SK-N-SH treated with all-trans-retinoic acid at 6 μM for 48 hours (cell line): ENCODE data around the gene STXBP5.

Source experiments
- ATAC-seq: fragments of 200-7000 bp; cut with Tn5 transposase; 3 replicates; pipeline ENCODE4 v1.9.1; 2020; ENCODE audit warnings: mild to moderate bottlenecking, moderate library complexity
- ARNTL ChIP-seq: fragments of 450-650 bp; formaldehyde crosslinking; IDR thresholded peaks from 2 replicates; pipeline ENCODE4 v1.5.0; 2020; ENCODE audit warnings: low read depth, mild to moderate bottlenecking, moderate library complexity, borderline replicate concordance
- BACH2 ChIP-seq: fragments of 250-450 bp; sonication (Bioruptor Pico); IDR thresholded peaks from 2 replicates; pipeline ENCODE4 v1.9.0; 2021; ENCODE audit warnings: mild to moderate bottlenecking, borderline replicate concordance
- CREB5 ChIP-seq: fragments of 250-450 bp; sonication (Bioruptor Pico); IDR thresholded peaks from 2 replicates; pipeline ENCODE4 v1.5.1; 2020; ENCODE audit warnings: low read depth, mild to moderate bottlenecking, moderate library complexity
- CSDC2 ChIP-seq: fragments of 250-450 bp; sonication (Bioruptor Pico); IDR thresholded peaks from 2 replicates; pipeline ENCODE4 v1.5.0; 2020; ENCODE audit warnings: mild to moderate bottlenecking, moderate library complexity
- CSRNP3 ChIP-seq: fragments of 250-450 bp; sonication (Bioruptor Pico); IDR thresholded peaks from 2 replicates; pipeline ENCODE4 v1.5.1; 2021; ENCODE audit warnings: mild to moderate bottlenecking, moderate library complexity
- ESRRG ChIP-seq: fragments of 250-450 bp; sonication (Bioruptor Pico); IDR thresholded peaks from 2 replicates; pipeline ENCODE4 v1.6.1; 2021; ENCODE audit warnings: mild to moderate bottlenecking
- GLIS3 ChIP-seq: fragments of 250-450 bp; sonication (Bioruptor Pico); IDR thresholded peaks from 2 replicates; pipeline ENCODE4 v1.5.0; 2020; ENCODE audit warnings: mild to moderate bottlenecking, moderate library complexity
- ISL1 ChIP-seq: fragments of 250-450 bp; sonication (Bioruptor Pico); IDR thresholded peaks from 2 replicates; pipeline ENCODE4 v2.1.2; 2022; ENCODE audit warnings: mild to moderate bottlenecking, moderate library complexity
- OSR1 ChIP-seq: fragments of 250-450 bp; sonication (Bioruptor Pico); IDR thresholded peaks from 2 replicates; pipeline ENCODE4 v1.8.0; 2022; ENCODE audit warnings: moderate library complexity, mild to moderate bottlenecking, inconsistent platforms
- PATZ1 ChIP-seq: fragments of 250-450 bp; sonication (Bioruptor Pico); IDR thresholded peaks from 2 replicates; pipeline ENCODE4 v1.8.0; 2020; ENCODE audit warnings: mild to moderate bottlenecking, moderate library complexity, borderline replicate concordance
- PPARA ChIP-seq: fragments of 250-450 bp; sonication (Bioruptor Pico); IDR thresholded peaks from 2 replicates; pipeline ENCODE4 v1.5.0; 2020; ENCODE audit warnings: mild to moderate bottlenecking, borderline replicate concordance
- RARB ChIP-seq: fragments of 250-450 bp; sonication (Bioruptor Pico); IDR thresholded peaks from 2 replicates; pipeline ENCODE4 v1.8.0; 2021; ENCODE audit warnings: mild to moderate bottlenecking, moderate library complexity
- SNAI2 ChIP-seq: fragments of 250-450 bp; sonication (Bioruptor Pico); IDR thresholded peaks from 2 replicates; pipeline ENCODE4 v1.5.0; 2020; ENCODE audit warnings: mild to moderate bottlenecking, moderate library complexity
- TCF4 ChIP-seq: fragments of 250-450 bp; sonication (Bioruptor Pico); IDR thresholded peaks from 2 replicates; pipeline ENCODE4 v1.8.0; 2021; ENCODE audit warnings: mild to moderate bottlenecking, moderate library complexity, borderline replicate concordance
- TOX ChIP-seq: fragments of 250-450 bp; sonication (Bioruptor Pico); IDR thresholded peaks from 2 replicates; pipeline ENCODE4 v1.8.0; 2021; ENCODE audit warnings: mild to moderate bottlenecking, moderate library complexity, borderline replicate concordance
- TSHZ2 ChIP-seq: fragments of 250-450 bp; sonication (Bioruptor Pico); IDR thresholded peaks from 2 replicates; pipeline ENCODE4 v1.5.0; 2020; ENCODE audit warnings: mild to moderate bottlenecking, moderate library complexity
- ZC3H10 ChIP-seq: fragments of 250-450 bp; sonication (Bioruptor Pico); IDR thresholded peaks from 2 replicates; pipeline ENCODE4 v1.5.1; 2021; ENCODE audit warnings: mild to moderate bottlenecking, moderate library complexity
- ZFP3 ChIP-seq: fragments of 250-450 bp; sonication (Bioruptor Pico); IDR thresholded peaks from 2 replicates; pipeline ENCODE4 v1.5.0; 2020; ENCODE audit warnings: mild to moderate bottlenecking, moderate library complexity
- ZFP30 ChIP-seq: fragments of 450-650 bp; formaldehyde crosslinking; IDR thresholded peaks from 2 replicates; pipeline ENCODE4 v1.5.0; 2022; ENCODE audit warnings: mild to moderate bottlenecking, moderate library complexity
- ZNF565 ChIP-seq: fragments of 450-650 bp; formaldehyde crosslinking; conservative IDR thresholded peaks from 2 replicates; pipeline ENCODE4 v1.5.0; 2020; ENCODE audit warnings: low read depth, mild to moderate bottlenecking, moderate library complexity
- ZNF70 ChIP-seq: fragments of 450-650 bp; formaldehyde crosslinking; IDR thresholded peaks from 2 replicates; pipeline ENCODE4 v1.5.0; 2020; ENCODE audit warnings: mild to moderate bottlenecking, moderate library complexity
- ZNF8 ChIP-seq: fragments of 450-650 bp; formaldehyde crosslinking; IDR thresholded peaks from 2 replicates; pipeline ENCODE4 v1.5.0; 2020; ENCODE audit warnings: mild to moderate bottlenecking, moderate library complexity

Gene STXBP5

GRCh38 chr6:147158881-147159280, 45.3 kb upstream of the STXBP5 start:
- TF ChIP-seq PATZ1 (CRISPR knock-in tag): no peak
- ATAC-seq: no peak

GRCh38 chr6:147159536-147160374, 44.5 kb upstream of the STXBP5 start:
- no peak for ATAC-seq
- TF ChIP-seq TOX (CRISPR knock-in tag) (no peak), ZNF565 (CRISPR knock-in tag) (no peak), PPARA (no peak), SNAI2 (CRISPR knock-in tag) (no peak), ISL1 (CRISPR knock-in tag) (no peak), ZFP30 (no peak), CSDC2 (CRISPR knock-in tag) (no peak), ZNF8 (CRISPR knock-in tag) (no peak), ARNTL (no peak), ZC3H10 (CRISPR knock-in tag) (no peak)
- TF ChIP-seq, all 23 proteins: peak for 0

- no peak for TF ChIP-seq CSRNP3 (CRISPR knock-in tag)
- no peak for TF ChIP-seq ARNTL
- no peak for TF ChIP-seq TOX (CRISPR knock-in tag)
- TF ChIP-seq PATZ1 (CRISPR knock-in tag): no peak
- TF ChIP-seq ZNF70 (CRISPR knock-in tag): no peak
- TF ChIP-seq, all 23 proteins: peak for 0
- no peak for ATAC-seq
These were observed 43.6 kb upstream of the STXBP5 start for GRCh38 chr6:147160593-147160992.

- ATAC-seq: no peak
- TF ChIP-seq SNAI2 (CRISPR knock-in tag) (no peak), RARB (CRISPR knock-in tag) (no peak), TSHZ2 (CRISPR knock-in tag) (no peak), CREB5 (CRISPR knock-in tag) (no peak), BACH2 (CRISPR knock-in tag) (no peak), CSRNP3 (CRISPR knock-in tag) (no peak), GLIS3 (CRISPR knock-in tag) (no peak), ZNF8 (CRISPR knock-in tag) (no peak), ZFP3 (CRISPR knock-in tag) (no peak), OSR1 (CRISPR knock-in tag) (no peak), ESRRG (CRISPR knock-in tag) (no peak), PATZ1 (CRISPR knock-in tag) (no peak), ZNF565 (CRISPR knock-in tag) (no peak), TCF4 (CRISPR knock-in tag) (no peak), ARNTL (no peak), CSDC2 (CRISPR knock-in tag) (no peak)
These were observed 42.8 kb upstream of the STXBP5 start for GRCh38 chr6:147161253-147161973.
